OCI-LY1 (cell line): ENCODE data around the gene SOX5.

Experiments
- H2AFZ ChIP-seq: fragments of 200-600 bp; sonication (generic), shearing (Covaris generic); 2 replicates; pipeline ENCODE4 v1.6.0; 2014; ENCODE audit warnings: antibody characterized with exemption, mild to moderate bottlenecking, low read length
- H3F3A ChIP-seq: fragments of 200-600 bp; sonication (generic), shearing (Covaris generic); 2 replicates; pipeline ENCODE4 v1.6.0; 2014; ENCODE audit warnings: mild to moderate bottlenecking, antibody characterized with exemption, low read length, moderate library complexity; ENCODE audit not compliant: insufficient read depth
- H3K27ac ChIP-seq: fragments of 200-600 bp; sonication (generic); 2 replicates; pipeline ENCODE4 v1.5.1; 2014; ENCODE audit warnings: low read length, mixed run types, mild to moderate bottlenecking, low read depth; ENCODE audit not compliant: poor library complexity, severe bottlenecking
- H3K27me3 ChIP-seq: fragments of 200-600 bp; sonication (generic); 2 replicates; pipeline ENCODE4 v1.6.0; 2014; ENCODE audit warnings: antibody characterized with exemption, mild to moderate bottlenecking, low read length, moderate library complexity; ENCODE audit not compliant: insufficient read depth
- H3K36me3 ChIP-seq: fragments of 200-600 bp; sonication (generic); 2 replicates; pipeline ENCODE4 v1.6.1; 2014; ENCODE audit warnings: mild to moderate bottlenecking, antibody characterized with exemption, low read length, moderate library complexity, mixed read lengths; ENCODE audit not compliant: insufficient read depth
- H3K4me1 ChIP-seq: fragments of 200-600 bp; sonication (generic); 2 replicates; pipeline ENCODE4 v1.5.1; 2014; ENCODE audit warnings: mild to moderate bottlenecking, low read length, moderate library complexity; ENCODE audit not compliant: insufficient read depth, severe bottlenecking
- H3K4me2 ChIP-seq: fragments of 200-600 bp; sonication (generic), shearing (Covaris generic); 2 replicates; pipeline ENCODE4 v1.6.1; 2014; ENCODE audit warnings: low read length
- H3K4me3 ChIP-seq: fragments of 200-600 bp; sonication (generic); 2 replicates; pipeline ENCODE4 v1.5.1; 2014; ENCODE audit warnings: low read length, low read depth, mild to moderate bottlenecking, mixed read lengths; ENCODE audit not compliant: poor library complexity, severe bottlenecking
- H3K79me2 ChIP-seq: fragments of 200-600 bp; shearing (Covaris generic); 2 replicates; pipeline ENCODE4 v1.6.1; 2016; ENCODE audit warnings: mixed run types, low read length, mixed read lengths; ENCODE audit not compliant: insufficient read depth
- H3K9ac ChIP-seq: fragments of 200-600 bp; sonication (generic), shearing (Covaris generic); 2 replicates; pipeline ENCODE4 v1.6.1; 2014; ENCODE audit warnings: mild to moderate bottlenecking, low read length, mixed read lengths
- H3K9me2 ChIP-seq: fragments of 200-600 bp; sonication (generic), shearing (Covaris generic); 2 replicates; pipeline ENCODE4 v1.6.1; 2014; ENCODE audit warnings: low read depth, mild to moderate bottlenecking, low read length, mixed read lengths
- H3K9me3 ChIP-seq: fragments of 200-600 bp; shearing (Covaris generic); 2 replicates; pipeline ENCODE4 v1.6.1; 2014; ENCODE audit warnings: low read length, mixed read lengths
- H4K20me1 ChIP-seq: fragments of 200-600 bp; sonication (generic), shearing (Covaris generic); 2 replicates; pipeline ENCODE4 v1.6.0; 2016; ENCODE audit warnings: mild to moderate bottlenecking, low read length; ENCODE audit not compliant: insufficient read depth
- EZH2 ChIP-seq: fragments of 200-600 bp; sonication (generic), shearing (Covaris generic); IDR thresholded peaks from 2 replicates; pipeline ENCODE4 v1.8.0; 2017; ENCODE audit warnings: borderline replicate concordance, mixed run types, mild to moderate bottlenecking, antibody characterized with exemption, low read length, moderate library complexity, mixed read lengths
- TF ChIP-seq, protein P1 (sequence below): fragments of 200-600 bp; sonication (generic), shearing (Covaris generic); IDR thresholded peaks from 2 replicates; pipeline ENCODE4 v1.5.1; 2017; ENCODE audit warnings: mild to moderate bottlenecking, antibody characterized with exemption, low read length, moderate library complexity, mixed read lengths

SOX5 gene

DNA sequence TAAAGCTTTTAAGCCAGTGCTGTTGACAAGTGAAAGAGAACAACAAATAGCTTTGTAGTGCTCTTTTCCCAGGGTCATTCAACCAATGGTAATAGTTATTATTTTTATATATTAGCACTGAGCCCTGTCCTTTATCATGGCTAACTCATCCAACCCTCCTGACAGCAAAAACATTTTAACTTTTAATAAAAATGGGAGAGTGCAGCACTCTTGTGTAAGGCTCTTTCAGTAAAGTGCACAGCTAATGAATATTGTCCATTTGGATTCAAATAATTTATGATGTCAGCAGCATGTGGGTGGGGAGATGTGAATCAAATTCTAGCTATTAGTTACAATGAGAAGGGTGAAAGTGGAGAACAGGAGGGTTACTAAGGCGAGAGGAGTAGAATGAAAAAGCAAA lies 185.7 kb downstream of the SOX5 start:
- Histone ChIP-seq H3K9ac (no peak overlapping the region), H2AFZ (no peak overlapping the region), H3K27me3 (no peaks in the 10 kb centered on the region), H3K9me3 (no peaks in the 10 kb centered on the region), H3K36me3 (no peaks in the 10 kb centered on the region), H3K4me2 (no peak overlapping the region), H3K4me3 (no peak overlapping the region), H3F3A (no peaks in the 10 kb centered on the region), H3K9me2 (no peaks in the 10 kb centered on the region), H3K4me1 (no peaks in the 10 kb centered on the region), H4K20me1 (no peaks in the 10 kb centered on the region; the same call in 1 of the 2 replicates), H3K27ac (no peak overlapping the region), H3K79me2 (no peaks in the 10 kb centered on the region)
- TF ChIP-seq, protein P1, sequence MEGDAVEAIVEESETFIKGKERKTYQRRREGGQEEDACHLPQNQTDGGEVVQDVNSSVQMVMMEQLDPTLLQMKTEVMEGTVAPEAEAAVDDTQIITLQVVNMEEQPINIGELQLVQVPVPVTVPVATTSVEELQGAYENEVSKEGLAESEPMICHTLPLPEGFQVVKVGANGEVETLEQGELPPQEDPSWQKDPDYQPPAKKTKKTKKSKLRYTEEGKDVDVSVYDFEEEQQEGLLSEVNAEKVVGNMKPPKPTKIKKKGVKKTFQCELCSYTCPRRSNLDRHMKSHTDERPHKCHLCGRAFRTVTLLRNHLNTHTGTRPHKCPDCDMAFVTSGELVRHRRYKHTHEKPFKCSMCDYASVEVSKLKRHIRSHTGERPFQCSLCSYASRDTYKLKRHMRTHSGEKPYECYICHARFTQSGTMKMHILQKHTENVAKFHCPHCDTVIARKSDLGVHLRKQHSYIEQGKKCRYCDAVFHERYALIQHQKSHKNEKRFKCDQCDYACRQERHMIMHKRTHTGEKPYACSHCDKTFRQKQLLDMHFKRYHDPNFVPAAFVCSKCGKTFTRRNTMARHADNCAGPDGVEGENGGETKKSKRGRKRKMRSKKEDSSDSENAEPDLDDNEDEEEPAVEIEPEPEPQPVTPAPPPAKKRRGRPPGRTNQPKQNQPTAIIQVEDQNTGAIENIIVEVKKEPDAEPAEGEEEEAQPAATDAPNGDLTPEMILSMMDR = no peak
- no peak for TF ChIP-seq EZH2

DNA sequence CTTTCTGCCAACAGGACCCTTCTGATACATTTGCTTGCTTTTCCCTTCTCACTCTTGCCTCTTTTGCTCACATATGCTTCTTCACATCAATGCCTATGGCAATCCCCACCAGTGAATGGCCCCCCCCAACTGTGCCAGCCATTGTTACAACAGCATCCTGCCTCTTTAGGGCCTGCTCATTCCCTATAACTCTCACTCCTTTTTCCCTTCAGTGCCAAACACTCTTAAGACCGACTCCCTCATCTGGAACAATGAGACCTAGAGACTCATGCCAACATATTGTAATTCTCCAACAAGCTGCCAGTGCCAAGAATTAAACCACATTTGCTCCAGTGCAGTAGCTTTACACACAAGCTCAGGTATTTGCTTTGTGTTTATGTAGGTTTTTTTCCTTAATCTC lies 189.0 kb downstream of the SOX5 start:
- Histone ChIP-seq H4K20me1 (no peaks in the 10 kb centered on the region; the same call in 1 of the 2 replicates), H3K4me1 (no peaks in the 10 kb centered on the region), H3K9ac (no peak overlapping the region), H3F3A (no peaks in the 10 kb centered on the region), H3K27ac (no peak overlapping the region), H3K79me2 (no peaks in the 10 kb centered on the region), H3K4me2 (no peak overlapping the region), H3K9me2 (no peaks in the 10 kb centered on the region), H3K4me3 (no peak overlapping the region), H2AFZ (no peak overlapping the region), H3K9me3 (no peaks in the 10 kb centered on the region), H3K36me3 (no peaks in the 10 kb centered on the region), H3K27me3 (no peaks in the 10 kb centered on the region)
- no peak for TF ChIP-seq EZH2
- TF ChIP-seq, protein P1 = no peak

DNA sequence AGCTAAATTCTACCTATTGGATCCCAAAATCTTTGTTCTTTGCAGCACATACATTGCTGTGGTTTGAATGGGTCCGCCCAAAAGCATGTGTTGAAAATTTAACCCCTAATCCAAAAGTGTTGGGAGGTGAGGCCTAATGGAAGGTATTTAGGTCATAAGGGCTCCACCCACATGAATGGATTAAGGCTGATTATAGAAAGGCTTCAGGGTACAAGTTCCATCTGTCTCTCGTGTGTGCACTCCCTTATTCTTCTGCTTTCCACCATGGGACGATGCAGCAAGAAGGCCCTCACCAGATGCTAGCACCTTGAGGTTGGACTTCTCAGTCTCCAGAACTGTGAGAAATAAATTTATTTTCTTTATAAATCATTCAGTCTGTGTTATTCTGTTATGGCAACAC lies 190.9 kb downstream of the SOX5 start:
- no peak overlapping the region for H3K4me3 ChIP-seq
- H3F3A ChIP-seq = no peaks in the 10 kb centered on the region
- TF ChIP-seq, protein P1 = no peak
- no peak for TF ChIP-seq EZH2
- H3K79me2 ChIP-seq = no peaks in the 10 kb centered on the region
- no peak overlapping the region for H2AFZ ChIP-seq
- H3K4me1 ChIP-seq = no peaks in the 10 kb centered on the region
- no peaks in the 10 kb centered on the region for H3K9me2 ChIP-seq
- no peaks in the 10 kb centered on the region for H3K36me3 ChIP-seq
- no peak overlapping the region for H3K27ac ChIP-seq
- H3K27me3 ChIP-seq = 0 out of 2 replicates have a peak, but pooled peaks cover 4% of the 10 kb centered on the region
- no peaks in the 10 kb centered on the region; the same call in 1 of the 2 replicates for H4K20me1 ChIP-seq
- no peaks in the 10 kb centered on the region for H3K9me3 ChIP-seq
- H3K4me2 ChIP-seq = no peak overlapping the region
- no peak overlapping the region for H3K9ac ChIP-seq
